Nephron progenitor cell (in vitro differentiated cells): ENCODE data around the gene EMILIN2.

Experiments
- DNase-seq: peaks from one replicate; pipeline ENCODE4 v3.0.0; 2021
- H3K27ac Mint-ChIP-seq: 2 replicates; pipeline ENCODE4 v1.8.0; 2021; ENCODE audit warnings: mild to moderate bottlenecking, moderate library complexity, mixed read lengths
- H3K27me3 Mint-ChIP-seq: 2 replicates; pipeline ENCODE4 v1.8.0; 2021; ENCODE audit warnings: mild to moderate bottlenecking, low read depth, mixed read lengths; ENCODE audit not compliant: poor library complexity
- H3K36me3 Mint-ChIP-seq: 2 replicates; pipeline ENCODE4 v1.8.0; 2021; ENCODE audit warnings: low read depth, mixed read lengths
- H3K4me1 Mint-ChIP-seq: 2 replicates; pipeline ENCODE4 v1.8.0; 2021; ENCODE audit warnings: mixed read lengths
- H3K4me3 Mint-ChIP-seq: 2 replicates; pipeline ENCODE4 v1.8.0; 2021; ENCODE audit warnings: mild to moderate bottlenecking, moderate library complexity, mixed read lengths
- H3K9me3 Mint-ChIP-seq: 2 replicates; pipeline ENCODE4 v1.8.0; 2021; ENCODE audit warnings: mild to moderate bottlenecking, moderate library complexity, mixed read lengths
- TF ChIP-seq, protein P1 (sequence below): fragments of 200-600 bp; sonication (generic); IDR thresholded peaks from 2 replicates; pipeline ENCODE4 v1.5.0; 2021; ENCODE audit warnings: antibody characterized with exemption

EMILIN2 gene

DNA sequence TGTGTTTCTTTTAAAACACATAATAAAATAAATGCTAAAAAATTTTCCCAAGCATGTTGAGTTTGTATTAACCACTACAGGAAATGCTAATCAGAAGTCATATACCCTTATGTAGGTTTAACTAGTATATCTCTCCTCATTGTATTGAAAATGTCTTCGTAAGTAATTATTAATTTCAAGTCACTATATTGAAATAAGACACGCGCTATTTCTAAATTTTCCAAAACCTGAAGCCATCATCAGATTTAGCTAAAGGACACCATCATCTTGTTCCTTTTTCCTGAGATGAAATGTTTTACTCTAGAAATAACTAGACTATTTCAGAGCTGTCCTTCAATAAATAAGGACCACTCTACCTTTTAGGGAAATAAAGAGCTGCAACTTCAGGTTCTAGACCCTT lies 87.2 kb downstream of the EMILIN2 start:
- Mint-ChIP-seq H3K27ac (no peak overlapping the region), H3K4me1 (peaks cover 6% of the 10 kb centered on the region), H3K9me3 (no peaks in the 10 kb centered on the region), H3K36me3 (peaks cover 49% of the 10 kb centered on the region), H3K4me3 (no peak overlapping the region), H3K27me3 (no peaks in the 10 kb centered on the region)
- TF ChIP-seq, protein P1, sequence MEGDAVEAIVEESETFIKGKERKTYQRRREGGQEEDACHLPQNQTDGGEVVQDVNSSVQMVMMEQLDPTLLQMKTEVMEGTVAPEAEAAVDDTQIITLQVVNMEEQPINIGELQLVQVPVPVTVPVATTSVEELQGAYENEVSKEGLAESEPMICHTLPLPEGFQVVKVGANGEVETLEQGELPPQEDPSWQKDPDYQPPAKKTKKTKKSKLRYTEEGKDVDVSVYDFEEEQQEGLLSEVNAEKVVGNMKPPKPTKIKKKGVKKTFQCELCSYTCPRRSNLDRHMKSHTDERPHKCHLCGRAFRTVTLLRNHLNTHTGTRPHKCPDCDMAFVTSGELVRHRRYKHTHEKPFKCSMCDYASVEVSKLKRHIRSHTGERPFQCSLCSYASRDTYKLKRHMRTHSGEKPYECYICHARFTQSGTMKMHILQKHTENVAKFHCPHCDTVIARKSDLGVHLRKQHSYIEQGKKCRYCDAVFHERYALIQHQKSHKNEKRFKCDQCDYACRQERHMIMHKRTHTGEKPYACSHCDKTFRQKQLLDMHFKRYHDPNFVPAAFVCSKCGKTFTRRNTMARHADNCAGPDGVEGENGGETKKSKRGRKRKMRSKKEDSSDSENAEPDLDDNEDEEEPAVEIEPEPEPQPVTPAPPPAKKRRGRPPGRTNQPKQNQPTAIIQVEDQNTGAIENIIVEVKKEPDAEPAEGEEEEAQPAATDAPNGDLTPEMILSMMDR = no peak
- DNase-seq = no peak

DNA sequence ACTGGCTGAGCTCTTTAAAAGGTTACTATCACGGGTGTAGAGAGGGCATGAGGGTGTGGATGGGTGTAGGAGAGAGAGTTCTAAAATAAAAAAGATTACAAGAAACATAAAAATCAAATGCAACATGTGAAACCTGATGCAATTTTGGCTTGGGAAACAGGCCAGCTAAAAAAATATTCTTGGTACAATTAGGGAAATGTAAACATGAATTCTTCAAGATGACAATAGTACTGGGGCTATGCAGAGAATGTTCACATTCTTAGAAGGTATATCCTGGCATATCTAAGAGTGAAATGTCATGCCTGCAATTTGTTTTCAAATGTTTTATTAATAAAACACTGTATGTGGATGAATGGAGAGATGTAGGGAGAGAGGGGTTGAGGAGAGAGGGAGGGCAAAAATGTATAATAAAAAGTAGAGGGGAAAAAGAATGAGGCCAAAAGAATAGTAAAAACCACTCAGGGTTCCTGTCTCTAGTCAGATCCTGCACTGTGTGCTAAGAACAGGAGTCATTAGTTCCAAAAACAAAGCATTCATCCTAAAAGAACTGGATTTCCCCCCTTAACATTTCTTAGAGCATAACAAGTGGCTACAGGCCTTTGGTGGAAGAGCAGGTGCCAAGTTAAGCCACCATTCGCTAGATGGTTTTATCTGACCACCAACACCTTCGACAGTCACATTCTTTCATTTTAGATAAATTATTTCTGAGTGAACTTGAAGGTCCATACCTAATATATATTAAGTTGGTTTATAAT lies 88.8 kb downstream of the EMILIN2 start:
- Mint-ChIP-seq H3K27ac (peak overlapping the region; percentile 31), H3K9me3 (no peaks in the 10 kb centered on the region), H3K4me3 (no peak overlapping the region), H3K4me1 (peaks cover 6% of the 10 kb centered on the region), H3K27me3 (no peaks in the 10 kb centered on the region), H3K36me3 (peaks cover 40% of the 10 kb centered on the region)
- TF ChIP-seq, protein P1 = no peak
- DNase-seq = no peak

DNA sequence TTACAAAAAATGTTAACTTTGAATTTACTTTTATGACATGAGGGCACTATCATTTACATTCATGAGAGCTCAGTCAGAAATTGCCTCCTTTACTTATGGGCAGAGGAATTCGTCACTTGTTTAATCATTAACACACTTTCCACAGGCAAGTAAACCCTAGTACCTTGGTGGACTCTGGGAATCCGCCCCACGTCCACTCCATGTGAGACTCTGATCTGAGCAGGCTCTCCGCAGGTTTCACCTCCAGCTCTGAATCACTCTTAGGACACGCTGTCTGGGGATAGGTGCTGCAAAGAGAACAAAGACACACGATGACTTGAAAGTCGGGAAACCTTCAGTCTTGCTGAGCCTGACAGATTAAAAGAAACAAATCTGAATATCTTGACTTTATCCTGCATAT lies 92.5 kb downstream of the EMILIN2 start:
- no peaks in the 10 kb centered on the region for H3K9me3 Mint-ChIP-seq
- H3K27ac Mint-ChIP-seq = peak overlapping the region; percentile 60
- DNase-seq = no peak
- H3K4me3 Mint-ChIP-seq = no peak overlapping the region
- H3K36me3 Mint-ChIP-seq = peaks cover 42% of the 10 kb centered on the region
- no peaks in the 10 kb centered on the region for H3K4me1 Mint-ChIP-seq
- TF ChIP-seq, protein P1 = no peak
- no peaks in the 10 kb centered on the region for H3K27me3 Mint-ChIP-seq

DNA sequence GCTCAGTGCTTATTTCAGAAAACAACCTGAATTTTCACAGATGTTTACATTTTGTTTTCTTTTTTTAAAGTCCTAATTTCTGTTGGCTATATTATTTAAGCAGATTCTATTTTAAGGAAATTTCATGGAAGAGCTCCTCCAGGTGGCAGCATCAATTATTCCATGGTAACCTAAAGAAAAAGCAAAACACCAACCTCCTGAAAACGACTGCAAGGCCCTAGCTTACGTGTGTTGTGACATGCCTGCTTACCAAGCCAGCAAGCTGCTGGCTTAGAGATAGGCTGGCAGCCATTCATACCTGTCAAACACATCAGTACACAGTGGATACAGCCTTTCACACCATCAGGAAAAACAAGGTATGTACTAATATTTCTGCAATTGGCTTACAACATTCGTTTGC lies 101.2 kb downstream of the EMILIN2 start:
- TF ChIP-seq, protein P1 = peak; percentile 26
- no peak overlapping the region for H3K4me3 Mint-ChIP-seq
- H3K27ac Mint-ChIP-seq = peak overlapping the region; percentile 24
- H3K27me3 Mint-ChIP-seq = no peaks in the 10 kb centered on the region
- peaks cover 5% of the 10 kb centered on the region for H3K9me3 Mint-ChIP-seq
- peaks cover 71% of the 10 kb centered on the region for H3K36me3 Mint-ChIP-seq
- no peaks in the 10 kb centered on the region for H3K4me1 Mint-ChIP-seq
- DNase-seq = no peak

DNA sequence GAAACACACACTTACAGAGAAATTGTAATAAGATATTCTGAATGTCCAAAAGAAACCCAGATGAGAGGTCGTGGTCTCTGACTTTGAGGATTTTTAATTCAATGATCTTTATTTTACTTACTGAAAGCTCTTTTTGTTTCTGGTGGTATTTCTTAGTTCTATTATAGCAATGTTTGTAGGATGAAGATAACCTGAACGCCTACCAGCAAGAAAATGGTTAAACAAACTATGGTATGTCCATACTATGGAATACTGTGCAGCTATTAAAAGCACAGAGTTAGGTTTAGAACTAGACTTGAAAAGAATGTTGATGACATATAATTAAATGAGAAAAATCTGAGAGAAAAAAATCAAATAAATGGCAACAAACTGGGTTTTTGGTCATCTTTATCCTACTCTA lies 105.8 kb downstream of the EMILIN2 start:
- Mint-ChIP-seq H3K4me3 (no peak overlapping the region), H3K4me1 (peaks cover 4% of the 10 kb centered on the region), H3K27me3 (no peaks in the 10 kb centered on the region), H3K27ac (no peak overlapping the region), H3K9me3 (peaks cover 7% of the 10 kb centered on the region), H3K36me3 (peaks cover 87% of the 10 kb centered on the region)
- DNase-seq = no peak
- TF ChIP-seq, protein P1 = no peak
